OCI-LY7 (cell line): ENCODE data around the gene GDPD4.

ENCODE experiments used
- EZH2phosphoT487 ChIP-seq: fragments of 200-600 bp; sonication (generic); IDR thresholded peaks from 2 replicates; pipeline ENCODE4 v1.6.1; 2018; ENCODE audit warnings: low read depth, borderline replicate concordance, mild to moderate bottlenecking, mixed run types, antibody characterized with exemption, low read length, moderate library complexity, mixed read lengths
- TF ChIP-seq, protein P1 (sequence below): fragments of 200-600 bp; sonication (generic); conservative IDR thresholded peaks from 2 replicates; pipeline ENCODE4 v1.5.1; 2014; ENCODE audit warnings: mild to moderate bottlenecking, antibody characterized with exemption, low read length, moderate library complexity, mixed read lengths

DNA sequence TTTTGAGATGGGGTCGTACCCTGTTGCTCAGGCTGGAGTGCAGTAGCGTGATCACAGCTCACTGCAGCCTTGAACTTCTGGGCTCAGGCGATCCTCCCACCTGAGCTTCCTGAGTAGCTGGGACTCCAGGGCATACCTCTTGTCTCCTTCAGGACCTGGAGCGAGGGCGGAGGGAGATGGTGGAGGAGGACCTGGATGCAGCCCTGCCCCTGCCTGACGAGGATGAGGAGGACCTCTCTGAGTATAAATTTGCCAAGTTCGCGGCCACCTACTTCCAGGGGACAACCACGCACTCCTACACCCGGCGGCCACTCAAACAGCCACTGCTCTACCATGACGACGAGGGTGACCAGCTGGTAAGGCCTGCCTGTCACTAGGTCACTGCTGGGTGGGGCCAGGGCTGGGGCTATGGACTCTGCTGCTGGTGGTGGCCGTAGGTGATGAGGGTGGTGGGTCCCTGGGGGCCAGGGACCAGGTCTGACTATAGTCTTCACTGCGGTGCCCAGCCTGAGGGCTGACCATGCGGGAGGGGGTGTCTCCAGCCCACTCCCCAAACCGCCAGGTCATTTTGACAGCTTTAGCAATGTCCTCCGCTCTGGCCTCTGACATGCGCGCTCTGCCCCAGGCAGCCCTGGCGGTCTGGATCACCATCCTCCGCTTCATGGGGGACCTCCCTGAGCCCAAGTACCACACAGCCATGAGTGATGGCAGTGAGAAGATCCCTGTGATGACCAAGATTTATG lies 119.5 kb downstream of the GDPD4 start:
- TF ChIP-seq, protein P1, sequence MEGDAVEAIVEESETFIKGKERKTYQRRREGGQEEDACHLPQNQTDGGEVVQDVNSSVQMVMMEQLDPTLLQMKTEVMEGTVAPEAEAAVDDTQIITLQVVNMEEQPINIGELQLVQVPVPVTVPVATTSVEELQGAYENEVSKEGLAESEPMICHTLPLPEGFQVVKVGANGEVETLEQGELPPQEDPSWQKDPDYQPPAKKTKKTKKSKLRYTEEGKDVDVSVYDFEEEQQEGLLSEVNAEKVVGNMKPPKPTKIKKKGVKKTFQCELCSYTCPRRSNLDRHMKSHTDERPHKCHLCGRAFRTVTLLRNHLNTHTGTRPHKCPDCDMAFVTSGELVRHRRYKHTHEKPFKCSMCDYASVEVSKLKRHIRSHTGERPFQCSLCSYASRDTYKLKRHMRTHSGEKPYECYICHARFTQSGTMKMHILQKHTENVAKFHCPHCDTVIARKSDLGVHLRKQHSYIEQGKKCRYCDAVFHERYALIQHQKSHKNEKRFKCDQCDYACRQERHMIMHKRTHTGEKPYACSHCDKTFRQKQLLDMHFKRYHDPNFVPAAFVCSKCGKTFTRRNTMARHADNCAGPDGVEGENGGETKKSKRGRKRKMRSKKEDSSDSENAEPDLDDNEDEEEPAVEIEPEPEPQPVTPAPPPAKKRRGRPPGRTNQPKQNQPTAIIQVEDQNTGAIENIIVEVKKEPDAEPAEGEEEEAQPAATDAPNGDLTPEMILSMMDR = no peak
- no peak for TF ChIP-seq EZH2phosphoT487
